HG03571 (cell line): Measurements from ENCODE around the gene SLC25A10.
"Not testable (repeated sequence)": the region's sequence is repeated elsewhere in the genome, so short reads cannot be mapped to it uniquely, and the experiment has no call there.

Experiments
- ATAC-seq: cut with Tn5 transposase; IDR thresholded peaks from one replicate; pipeline ENCODE4 v1.9.1; 2021; ENCODE audit not compliant: unreplicated experiment

SLC25A10 gene

DNA sequence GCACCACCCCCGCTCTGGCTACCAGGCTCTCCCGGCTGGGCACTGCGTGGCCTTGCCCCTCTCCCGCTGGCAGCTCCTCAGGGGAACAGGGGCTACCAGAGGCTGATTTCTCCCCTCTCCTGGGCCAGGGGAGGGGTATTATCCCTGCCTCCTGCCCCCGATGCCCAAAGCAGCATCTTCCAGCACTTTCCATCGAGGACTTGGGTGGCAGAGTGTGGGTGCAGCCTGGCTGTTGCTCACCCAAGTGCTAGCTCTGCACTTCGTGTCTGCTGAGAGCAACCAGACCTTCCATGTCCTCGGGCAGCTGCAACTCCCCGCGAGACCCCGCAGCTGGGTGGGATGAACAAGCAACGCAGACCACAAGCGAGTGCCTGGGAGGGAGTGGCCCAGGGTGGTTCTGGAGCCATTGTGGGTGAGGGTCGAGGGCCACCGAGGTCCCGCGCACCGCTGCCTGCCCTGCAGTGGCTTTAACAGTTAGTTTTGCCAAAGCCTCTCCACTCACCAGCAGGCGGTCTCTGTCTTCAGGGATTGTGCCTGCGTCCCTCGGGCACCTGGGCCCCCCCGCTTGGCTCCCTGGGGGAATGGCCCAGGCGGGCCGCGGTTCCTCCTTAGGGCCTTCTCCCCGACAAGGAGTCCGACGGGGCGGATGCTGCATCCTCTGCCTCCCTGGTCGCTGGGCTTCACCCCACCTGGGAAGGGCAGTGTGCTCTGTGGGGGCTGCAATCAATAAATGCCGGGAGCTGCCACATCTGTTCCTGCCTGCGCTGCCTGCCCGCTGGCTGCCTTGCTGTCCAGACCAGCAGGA is 8.4 kb downstream of the SLC25A10 start:
- ATAC-seq = no peak

DNA sequence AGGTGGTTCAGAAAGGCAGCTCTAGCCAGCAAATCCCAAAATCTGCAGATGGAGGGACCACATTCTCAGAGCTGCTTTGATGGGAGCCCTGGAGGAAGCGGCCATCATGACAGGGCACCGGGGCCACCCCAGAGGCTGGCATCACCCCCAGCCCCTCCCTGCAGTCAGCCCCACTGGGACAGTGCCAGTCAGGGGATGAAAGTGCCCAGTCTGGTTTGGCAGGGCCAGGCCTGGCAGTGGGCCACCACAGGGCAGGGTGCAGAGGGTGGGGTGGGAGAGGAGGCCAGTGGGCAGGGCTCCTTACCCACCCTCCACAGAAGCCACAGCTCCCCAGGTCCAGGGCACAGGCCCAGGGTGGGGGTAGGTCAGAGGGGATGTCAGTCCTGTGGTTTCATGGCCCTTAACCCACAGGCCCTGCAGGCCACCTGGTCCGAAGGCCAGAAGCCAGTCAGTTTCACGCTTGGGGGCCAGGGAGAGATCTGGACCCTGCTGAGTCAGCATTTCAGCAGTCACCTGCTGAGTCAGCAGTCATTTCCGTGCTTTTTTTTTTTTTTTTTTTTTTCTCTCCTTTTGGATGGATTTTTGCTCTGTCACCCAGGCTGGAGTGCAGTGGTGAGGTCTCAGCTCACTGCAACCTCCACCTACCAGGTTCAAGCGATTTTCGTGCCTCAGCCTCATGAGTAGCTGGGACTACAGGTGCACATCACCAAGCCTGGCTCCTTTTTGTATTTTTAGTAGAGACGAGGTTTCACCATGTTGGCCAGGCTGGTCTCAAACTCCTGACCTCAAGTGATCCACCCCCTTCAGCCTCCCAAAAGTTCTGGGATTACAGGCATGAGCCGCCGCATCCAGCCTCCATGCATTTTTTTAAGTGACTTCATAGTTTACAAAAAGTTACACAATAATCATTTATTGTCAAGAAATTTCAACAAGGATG is 10.4 kb downstream of the SLC25A10 start:
- no peak for ATAC-seq

DNA sequence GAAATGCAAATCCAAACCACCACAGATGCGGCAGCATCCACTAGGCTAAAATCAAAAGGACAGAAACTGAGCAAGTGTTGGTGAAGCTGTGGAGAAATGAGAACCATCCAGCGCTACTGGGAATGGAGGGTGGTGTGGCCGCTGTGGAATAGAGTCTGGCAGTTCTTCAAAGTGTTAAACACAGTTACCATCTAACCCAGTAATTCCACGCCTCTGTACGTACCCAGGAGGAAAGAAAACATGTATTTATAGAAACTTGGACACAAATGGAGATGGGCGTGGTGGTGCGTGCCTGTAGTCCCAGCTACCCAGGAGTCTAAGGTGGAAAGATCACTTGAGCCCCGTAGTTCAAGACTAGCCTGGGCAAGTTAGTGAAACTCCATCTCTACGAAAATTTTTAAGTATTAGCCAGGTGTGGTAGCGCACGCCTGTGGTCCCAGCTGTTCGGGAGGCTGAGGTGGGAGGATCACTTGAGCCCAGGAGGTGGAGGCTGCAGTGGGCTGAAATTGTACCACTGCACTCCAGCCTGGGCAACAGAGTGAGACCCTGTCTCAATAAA is 11.6 kb downstream of the SLC25A10 start:
- no peak for ATAC-seq

DNA sequence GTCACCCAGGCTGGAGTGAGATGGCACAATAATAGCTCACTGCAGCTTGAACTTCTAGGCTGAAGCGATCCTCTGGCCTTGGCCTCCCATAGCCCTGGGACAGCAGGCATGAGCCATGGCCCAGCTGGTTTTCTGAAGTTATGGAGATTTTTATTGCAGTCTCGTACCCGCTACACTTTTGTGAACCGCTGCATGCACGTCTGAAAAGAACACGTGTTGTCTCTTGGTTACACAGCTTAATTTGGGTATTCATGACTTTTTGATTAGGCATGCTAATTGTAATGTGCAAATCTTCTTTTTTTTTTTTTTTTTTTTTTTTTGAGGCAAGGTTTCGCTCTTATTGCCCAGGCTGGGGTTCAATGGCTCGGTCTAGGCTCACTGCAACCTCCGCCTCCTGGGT is 13.4 kb downstream of the SLC25A10 start:
- no peak for ATAC-seq

DNA sequence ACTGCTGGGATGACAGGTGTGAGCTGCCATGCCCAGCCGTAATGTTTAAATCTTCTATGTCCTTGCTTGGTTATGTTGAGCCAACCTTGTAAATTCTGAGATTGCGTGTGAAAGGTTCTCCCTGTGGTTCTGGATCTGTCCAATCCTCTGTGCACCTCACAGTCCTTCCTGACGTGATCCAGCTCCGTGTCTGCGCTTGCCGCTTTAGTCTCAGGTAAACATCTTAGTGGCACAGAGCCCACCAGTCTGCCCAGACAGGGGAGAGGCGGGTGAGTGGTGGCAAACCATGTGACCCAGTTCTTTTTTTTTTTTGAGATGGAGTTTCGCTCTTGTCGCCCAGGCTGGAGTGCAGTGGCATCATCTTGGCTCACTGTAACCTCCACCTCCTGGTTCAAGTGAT is 13.9 kb downstream of the SLC25A10 start:
- no peak for ATAC-seq

DNA sequence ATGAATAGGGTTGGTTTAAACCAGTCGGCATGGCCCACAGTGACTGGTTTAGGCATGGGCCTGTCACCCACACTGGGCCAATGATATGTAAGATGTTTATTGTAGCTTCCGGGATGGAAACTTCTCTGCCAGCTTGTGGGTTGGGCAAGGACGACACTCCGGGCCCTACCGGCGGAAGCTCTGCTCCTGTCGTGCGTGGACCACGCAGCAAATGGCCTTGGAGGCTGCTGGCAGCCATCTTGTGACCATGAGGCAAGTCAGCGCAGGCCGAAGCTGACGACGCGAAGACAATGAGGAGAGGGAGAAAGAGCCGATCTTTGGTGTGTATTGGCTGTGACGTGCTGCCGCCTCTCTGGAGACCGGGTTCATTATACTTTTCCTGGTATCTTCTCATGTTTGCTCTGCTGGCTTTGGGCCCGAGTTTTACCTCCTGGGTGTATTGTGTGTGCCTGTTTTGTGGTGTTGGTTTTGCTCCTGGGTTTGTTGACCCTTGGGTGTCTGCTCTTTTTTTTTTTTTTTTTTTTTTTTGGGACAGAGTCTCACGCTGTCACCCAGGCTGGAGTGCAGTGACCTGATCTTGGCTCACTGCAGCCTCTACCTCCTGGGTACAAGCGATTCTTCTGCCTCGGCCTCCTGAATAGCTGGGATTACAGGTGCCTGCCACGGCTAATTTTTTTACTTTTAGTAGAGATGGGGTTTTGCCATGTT is 15.4 kb downstream of the SLC25A10 start:
- ATAC-seq = no peak

DNA sequence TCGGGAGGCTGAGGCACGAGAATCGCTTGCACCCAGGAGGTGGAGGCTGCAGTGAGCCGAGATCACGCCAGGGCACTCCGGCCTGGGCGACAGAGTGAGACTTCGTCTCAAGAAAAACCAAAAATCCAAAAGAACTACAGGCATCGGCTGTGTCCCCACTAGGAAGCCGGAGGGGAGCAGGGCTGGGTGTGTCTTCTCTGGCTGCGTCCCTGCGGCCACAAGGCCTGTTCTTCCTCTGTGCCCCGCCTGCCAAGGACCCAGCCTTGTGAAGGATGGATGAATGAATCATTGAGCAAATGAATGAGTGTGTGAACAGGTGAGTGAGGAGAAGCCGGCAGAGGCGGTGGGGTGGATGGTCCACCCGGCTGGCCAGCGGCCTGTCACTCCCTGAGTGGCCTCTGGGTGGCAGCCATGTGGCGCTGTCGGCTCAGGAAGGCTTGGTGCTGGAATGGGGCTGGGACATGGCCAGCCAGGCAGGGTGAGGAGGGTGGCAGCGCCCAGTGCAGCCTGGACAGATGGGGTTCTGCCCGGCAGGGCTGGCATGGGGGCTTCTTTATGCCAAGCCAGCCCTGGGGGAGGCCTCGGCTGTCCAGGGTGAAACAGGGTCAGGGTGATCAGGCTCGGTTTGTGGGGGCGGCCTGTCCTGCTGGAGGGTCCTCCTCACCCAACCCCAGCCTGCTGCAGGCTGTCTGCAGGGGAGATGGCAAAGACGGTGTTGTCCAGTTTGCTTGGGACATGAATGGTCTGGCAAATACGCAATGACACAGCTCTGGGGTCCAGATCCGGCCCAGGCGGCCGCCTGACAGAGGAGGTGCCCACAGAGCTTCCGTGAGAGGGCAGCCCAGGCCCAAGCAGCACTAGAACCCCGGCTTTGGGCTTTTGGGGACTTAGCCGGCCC is 21.7 kb downstream of the SLC25A10 start:
- ATAC-seq = no peak

DNA sequence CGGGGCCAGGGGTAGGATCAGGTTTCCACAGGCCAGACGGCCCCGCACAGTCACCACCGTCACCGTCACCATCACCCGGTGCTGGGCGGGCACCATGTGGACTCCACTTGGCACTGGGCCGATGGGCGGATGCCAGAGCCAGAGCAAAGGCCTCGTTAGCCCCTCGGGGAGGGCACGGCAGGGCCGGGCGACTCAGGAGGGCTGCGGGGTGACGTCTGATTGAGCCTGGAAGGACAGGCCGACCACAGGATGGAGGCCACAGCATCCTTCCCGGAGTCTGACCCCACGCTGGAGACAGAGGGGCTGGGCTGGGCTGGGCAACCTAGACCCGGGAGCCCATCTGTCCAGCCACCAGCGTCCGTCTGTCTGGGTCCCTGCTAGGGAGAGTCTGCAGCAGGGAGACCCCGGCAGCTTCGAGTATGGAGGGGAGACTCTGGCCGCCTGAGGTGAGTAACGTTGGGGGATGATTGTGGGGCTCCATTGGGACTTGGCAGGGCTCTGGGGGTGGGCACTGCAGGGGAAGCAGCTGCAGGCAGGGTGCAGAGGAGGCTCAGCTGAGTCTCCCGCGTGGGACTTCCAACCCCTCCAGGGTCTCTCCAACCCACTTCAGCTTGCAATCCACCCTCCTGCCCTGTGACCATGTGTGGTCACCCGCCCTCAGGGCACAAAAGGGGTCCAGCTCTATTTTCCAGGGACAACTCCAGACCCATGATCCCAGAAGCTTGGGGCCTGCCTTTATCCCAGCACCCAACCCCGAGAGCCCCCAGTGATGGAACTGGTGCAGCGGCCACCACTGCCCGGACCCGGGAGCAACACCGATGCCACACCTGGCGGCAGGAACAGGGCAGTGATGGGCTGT is 22.6 kb downstream of the SLC25A10 start:
- no peak for ATAC-seq

DNA sequence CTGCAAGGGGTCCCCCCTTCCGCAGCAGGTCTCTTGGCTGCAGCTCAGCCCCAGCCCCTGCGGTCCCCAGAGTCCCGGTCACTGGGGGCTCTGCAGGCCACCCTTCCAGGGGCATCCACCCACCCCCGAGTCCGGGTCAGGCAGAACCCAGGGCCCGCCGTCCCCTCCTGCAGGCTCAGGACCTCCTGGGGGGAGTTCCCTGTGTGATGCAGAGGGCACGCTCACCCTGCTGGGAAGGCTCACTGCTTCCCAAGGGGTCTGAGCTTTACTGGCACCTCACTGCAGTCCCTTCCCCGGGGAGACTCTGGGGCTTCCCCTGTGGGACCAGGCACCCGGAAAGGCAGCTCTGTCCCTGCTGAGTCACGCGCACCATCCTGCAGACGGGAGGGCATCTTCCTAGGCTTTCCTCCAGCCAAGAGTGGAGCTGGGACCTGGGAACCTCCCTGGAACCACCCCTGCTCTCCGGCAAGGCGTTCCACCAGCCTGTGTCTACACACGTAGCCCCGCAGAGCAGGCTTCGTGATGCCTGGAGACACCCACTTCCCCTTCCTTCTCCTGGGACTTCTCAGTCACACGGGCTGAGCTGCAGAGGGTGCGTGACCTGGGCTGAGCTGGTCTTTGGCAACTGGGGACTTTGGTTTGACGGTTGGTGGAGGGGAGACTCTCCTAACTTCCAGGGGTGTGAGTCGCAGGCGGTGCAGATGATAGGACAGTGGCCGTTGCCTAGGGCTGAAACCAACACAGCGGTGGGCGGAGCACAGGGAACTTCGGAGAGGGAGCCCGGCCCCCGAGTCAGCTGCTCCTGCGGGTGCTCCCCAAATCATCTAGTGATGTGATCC is 23.4 kb downstream of the SLC25A10 start:
- no peak for ATAC-seq

DNA sequence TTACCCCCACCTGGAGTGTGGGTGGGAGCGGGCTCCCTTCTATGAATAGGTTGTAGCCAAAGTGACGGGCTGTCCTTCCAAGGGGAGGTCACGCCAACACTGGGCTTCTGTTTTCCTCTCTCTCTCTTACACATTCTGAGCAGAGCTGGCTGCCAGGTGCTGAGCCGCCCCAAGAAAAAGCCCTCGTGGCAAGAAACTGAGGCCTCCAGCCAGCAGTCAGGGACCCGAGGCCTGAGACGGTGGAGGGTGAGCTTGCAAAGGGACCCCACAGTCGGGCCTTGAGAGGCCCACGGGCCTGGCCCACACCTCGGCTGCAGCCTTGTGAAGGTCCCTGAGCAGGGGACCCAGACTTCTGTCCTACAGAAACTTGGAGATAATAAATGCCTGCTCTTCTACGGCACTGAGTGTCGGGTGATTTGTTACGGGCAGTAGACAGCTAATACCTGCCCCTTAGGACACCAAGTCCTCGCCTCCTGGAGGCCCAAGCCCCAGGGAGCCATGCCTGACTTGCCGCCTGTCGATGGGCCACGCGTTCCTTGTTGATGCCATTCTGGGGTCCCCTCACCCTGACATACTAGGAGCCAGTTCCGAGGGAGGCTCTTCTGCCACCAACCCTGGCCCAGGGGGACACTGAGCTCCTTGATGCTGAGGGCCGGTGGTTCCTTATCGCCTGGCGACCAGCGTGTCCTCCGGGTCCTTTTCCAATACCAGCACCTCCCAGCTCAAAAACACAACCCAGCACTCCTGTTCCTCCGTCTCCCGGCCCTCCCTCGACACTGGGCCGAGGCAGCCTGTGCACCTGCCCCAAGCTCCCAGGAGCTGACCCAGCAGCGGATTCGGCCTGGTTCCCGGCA is 26.1 kb downstream of the SLC25A10 start:
- ATAC-seq = no peak

DNA sequence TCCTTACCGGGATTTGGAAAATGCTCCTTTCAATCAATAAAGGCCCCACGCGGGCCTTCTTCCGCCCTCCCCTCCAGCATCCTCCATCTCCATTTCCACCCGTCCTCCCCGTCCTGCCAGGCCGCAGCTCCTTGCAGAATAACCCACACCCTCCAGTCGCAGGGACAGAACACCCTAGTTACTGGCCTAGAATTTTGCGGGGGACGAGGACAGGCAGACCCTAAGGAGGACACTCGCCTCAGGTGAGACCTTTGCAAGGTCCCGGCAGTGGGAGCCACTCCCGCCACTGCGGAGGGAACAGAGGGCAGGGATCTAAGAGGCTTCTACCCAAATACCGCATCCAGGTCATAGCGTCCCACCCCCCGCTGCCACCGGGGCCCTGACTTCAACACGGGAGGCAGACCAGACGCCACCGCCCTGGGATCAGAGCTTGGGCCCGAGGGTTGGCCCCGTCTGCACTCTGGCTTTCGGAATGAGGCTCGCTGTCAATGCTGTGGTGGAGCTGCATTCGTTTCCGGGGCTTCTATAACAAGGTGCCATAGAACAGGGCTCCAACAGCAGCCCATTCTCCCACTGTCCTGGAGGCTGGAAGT is 26.8 kb downstream of the SLC25A10 start:
- ATAC-seq = no peak

DNA sequence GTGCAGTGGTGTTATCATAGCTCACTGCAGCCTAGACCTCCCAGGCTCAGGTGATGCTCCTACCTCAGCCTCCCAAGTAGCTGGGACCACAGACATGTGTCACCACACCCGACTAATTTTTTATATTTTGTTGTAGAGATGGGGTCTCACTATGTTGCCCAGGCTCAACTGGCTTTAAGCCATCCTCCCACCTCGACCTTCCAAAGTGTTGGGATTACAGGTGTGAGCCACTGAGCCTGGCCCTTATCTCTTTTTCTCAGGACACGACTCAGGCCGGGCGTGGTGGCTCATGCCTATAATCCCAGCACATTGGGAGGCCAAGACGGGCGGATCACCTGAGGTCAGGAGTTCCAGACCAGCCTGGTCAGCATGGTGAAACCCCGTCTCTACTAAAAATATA is 27.5 kb downstream of the SLC25A10 start:
- ATAC-seq = not testable (repeated sequence)

DNA sequence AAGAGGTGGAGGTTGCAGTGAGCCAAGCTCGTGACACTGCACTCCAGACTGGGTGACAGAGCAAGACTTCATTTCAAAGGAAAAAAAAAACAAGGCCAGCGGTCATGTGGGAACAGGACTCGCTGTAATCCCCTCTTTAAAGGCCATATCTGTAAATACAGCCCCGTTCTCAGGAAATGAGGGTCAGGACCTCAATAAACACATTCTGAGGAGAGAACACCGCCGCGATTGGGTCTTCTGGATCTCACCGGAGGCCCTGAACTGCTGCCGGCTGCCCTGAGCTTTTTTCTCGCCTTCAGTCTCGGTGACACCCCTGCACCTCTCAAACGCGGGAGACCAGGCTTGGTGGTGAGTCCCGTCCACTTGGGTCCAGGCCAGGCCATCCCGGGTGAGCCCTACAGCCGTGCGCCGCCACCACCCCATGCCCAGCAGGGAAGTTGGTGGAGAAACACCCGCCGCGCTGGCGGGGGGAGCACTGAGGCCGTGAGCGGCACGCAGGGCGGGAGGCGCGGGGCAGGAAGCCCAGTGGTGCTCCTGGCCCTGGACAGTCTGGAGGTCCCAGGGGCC is 28.4 kb downstream of the SLC25A10 start:
- no peak for ATAC-seq

DNA sequence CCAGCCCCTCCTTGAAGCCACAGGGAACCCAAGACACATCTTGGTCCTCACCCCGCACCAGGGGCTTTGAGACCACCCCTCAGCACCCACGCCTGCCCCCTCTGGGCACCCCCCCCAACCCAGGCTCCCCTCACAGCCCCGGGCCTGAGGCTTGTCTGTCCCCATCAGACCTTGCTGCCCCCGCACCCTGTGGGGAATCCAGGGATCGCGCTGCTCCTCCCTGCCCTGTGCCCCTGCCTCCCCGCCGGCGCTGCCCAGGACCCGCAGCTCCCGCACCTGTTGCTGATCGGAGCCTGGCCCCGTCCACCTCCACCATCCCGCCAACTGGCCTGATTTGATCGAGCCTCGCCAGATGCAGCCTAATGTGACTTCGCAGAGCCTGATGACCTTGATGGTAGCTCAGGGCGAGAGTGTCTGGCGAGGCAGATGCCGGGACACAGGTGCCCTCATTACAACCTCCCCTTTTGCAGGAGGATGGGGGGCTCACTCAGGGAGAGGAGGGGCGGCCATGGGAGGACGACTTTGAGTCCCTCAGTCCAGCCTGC is 29.0 kb downstream of the SLC25A10 start:
- ATAC-seq = no peak

DNA sequence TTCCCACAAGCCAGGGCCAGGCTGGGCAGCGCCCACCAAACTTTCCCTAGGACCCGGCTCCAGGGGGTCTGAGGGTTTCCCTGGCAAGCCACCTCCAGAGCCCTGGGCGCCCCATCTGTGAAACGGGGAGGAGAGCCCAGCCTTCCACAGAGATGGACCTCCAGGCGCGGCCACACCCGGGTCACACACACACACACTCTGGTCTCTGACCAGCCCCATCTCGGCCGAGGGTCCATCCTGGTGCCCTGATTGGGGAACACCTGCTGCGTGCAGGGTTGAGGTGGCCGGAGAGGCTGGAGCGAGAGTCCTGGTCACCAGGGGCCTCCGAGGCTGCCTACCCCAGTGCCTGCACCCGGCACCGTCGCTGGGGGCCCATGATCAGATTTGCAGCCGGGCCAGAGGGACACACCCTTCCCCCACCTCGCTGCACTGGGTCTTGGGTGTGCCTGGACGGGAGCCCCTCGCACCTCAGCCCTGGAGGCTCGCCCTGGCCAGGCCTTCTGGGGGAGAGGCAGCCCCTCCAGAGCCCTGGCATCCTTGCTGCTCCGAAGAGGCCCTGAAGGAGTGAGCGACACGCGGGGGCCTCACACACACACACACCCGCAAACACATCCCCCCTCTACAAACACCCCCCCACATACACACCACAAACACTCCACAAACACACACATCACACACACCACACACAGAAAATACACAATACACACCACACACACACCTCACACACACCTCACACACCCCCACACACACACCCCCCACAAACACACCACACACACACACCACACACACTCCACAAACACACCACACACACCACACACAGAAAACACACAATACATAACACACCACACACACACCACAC is 29.7 kb downstream of the SLC25A10 start:
- ATAC-seq = no peak
